HCT116 (cell line): ENCODE data around the gene PRR36.

Experiments used
- EZH2phosphoT487 ChIP-seq: fragments of 200-600 bp; IDR thresholded peaks from 2 replicates; pipeline ENCODE4 v1.6.1; 2018; ENCODE audit warnings: antibody characterized with exemption, borderline replicate concordance
- SIN3A ChIP-seq: IDR thresholded peaks from 2 replicates; pipeline ENCODE4 v1.6.1; 2012; ENCODE audit warnings: low read depth
- SRF ChIP-seq: IDR thresholded peaks from 2 replicates; pipeline ENCODE4 v1.6.1; 2012; ENCODE audit warnings: low read depth
- TF ChIP-seq, protein P1 (sequence below), 3 experiments: fragments of 200-600 bp in 1 of 3; sonication (generic) in 1 of 3; IDR thresholded peaks in 2 of 3; conservative IDR thresholded peaks in 1 of 3; 2 replicates each; pipeline ENCODE4 v1.5.1; 2012 to 2017; ENCODE audit warnings: low read depth in 2 of 3, low read length in 2 of 3, antibody characterized with exemption in 1 of 3, borderline replicate concordance in 1 of 3, control low read depth in 1 of 3, mild to moderate bottlenecking in 1 of 3, mixed read lengths in 1 of 3, mixed run types in 1 of 3, moderate library complexity in 1 of 3; ENCODE audit not compliant: insufficient read depth in 1 of 3

DNA sequence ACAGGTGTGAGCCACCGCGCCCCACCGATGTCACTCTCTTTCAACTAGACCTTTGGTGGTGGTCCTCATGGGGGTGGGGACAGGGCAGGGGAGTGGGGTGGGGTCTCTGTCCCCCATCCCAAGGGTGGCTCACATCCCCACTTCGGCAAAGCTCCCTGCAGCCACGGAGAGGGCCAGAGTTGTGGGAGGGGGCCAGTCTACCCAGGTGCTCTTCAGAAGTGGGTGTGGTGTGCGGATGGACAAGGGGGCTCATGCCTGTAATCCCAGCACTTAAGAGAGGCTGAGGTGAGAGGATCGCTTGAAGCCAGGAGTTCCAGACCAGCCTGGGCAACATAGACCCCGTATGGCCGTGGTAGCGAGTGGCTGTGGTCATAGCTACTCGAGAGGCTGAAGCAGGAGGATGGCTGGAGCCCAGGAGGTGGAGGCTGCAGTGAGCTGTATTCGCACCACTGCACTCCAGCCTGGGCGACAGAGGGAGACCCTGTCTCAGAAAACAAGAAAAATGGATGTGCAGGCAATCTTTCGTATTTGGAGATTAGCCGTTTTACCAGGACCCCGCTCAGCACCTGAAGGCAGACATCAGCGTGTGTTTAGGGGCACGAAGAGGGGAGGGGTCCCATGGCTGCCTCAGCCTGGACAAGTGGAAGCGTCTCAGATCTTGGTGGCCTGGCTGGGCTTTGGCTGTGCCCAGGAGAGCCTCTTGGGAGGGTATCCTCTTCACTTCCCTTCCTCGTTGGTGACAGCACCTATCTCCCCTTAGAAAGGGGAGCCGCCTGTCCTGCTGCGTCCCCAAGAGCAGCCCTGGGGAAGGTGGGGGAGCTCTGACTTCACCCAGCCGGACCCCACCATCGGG, 41.3 kb upstream of the PRR36 start:
- no peak for TF ChIP-seq EZH2phosphoT487
- TF ChIP-seq SRF = no peak
- TF ChIP-seq, protein P1, sequence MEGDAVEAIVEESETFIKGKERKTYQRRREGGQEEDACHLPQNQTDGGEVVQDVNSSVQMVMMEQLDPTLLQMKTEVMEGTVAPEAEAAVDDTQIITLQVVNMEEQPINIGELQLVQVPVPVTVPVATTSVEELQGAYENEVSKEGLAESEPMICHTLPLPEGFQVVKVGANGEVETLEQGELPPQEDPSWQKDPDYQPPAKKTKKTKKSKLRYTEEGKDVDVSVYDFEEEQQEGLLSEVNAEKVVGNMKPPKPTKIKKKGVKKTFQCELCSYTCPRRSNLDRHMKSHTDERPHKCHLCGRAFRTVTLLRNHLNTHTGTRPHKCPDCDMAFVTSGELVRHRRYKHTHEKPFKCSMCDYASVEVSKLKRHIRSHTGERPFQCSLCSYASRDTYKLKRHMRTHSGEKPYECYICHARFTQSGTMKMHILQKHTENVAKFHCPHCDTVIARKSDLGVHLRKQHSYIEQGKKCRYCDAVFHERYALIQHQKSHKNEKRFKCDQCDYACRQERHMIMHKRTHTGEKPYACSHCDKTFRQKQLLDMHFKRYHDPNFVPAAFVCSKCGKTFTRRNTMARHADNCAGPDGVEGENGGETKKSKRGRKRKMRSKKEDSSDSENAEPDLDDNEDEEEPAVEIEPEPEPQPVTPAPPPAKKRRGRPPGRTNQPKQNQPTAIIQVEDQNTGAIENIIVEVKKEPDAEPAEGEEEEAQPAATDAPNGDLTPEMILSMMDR (IDR thresholded peaks at IDR 0.05 in 2 of 3, conservative IDR thresholded peaks at IDR 0.05 in 1 of 3; ENCODE audit: borderline replicate concordance in 1 of 3, insufficient read depth in 1 of 3, low read depth in 2 of 3, low read length in 2 of 3) = no peak
- TF ChIP-seq SIN3A = no peak
